ENCODE data around the gene CELA2A. TPM values are rescaled to one million over a fixed set of nuclear protein-coding genes. Genes with fewer than 3 reads are reported as not detected.
"Not testable (repeated sequence)": the region's sequence is repeated elsewhere in the genome, so short reads cannot be mapped to it uniquely, and the experiment has no call there.

Gene CELA2A
- polyA plus RNA-seq, 3 donors: not detected

DNA sequence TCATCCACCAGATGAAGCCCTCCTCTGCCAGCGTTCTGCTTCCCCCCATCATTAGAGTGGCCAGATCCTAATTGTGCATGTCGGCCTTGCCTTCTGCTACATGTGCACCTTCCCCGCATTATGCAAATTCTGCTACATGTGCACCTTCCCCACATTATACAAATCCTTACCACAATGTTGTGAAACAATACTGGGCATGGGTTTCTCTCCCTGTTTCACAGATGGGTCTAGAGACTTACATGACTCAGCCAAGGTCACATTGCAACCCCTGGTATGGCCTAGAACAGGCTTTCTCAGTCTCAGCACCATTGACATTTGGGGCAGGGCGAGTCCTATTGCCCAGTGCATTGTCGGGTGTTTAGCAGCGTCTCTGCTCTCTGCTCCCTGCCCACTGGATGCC, 1.0 kb upstream of the CELA2A start:
- no peak overlapping the region for H3K27ac Mint-ChIP-seq
- Histone ChIP-seq H4K20me1 (ENCODE audit: insufficient read depth, low read length) (no peaks in the 10 kb centered on the region), H3K9me3 (replicated peaks in 1 of 2; ENCODE audit: control insufficient read depth in 1 of 2, insufficient read depth in 1 of 2, low read length in 2 of 2) (no peaks in the 10 kb centered on the region), H3K4me2 (replicated peaks; ENCODE audit: extremely low read depth, low read length, poor library complexity, severe bottlenecking) (no peak overlapping the region), H2AFZ (ENCODE audit: insufficient read depth, low read depth, low read length, poor library complexity, severe bottlenecking) (no peak overlapping the region), H3K4me1 (ENCODE audit: control insufficient read depth in 1 of 2, insufficient read depth in 2 of 2, low read length in 2 of 2) (no peaks in the 10 kb centered on the region), H3K9ac (ENCODE audit: insufficient read depth, low read length, poor library complexity, severe bottlenecking) (no peak overlapping the region), H3K27me3 (ENCODE audit: control insufficient read depth in 2 of 2, insufficient read depth in 2 of 2, low read length in 2 of 2) (no peaks in the 10 kb centered on the region), H3K79me2 (ENCODE audit: insufficient read depth, low read length) (no peaks in the 10 kb centered on the region), H3K4me3 (replicated peaks in 1 of 3; ENCODE audit: low read depth in 2 of 3, low read length in 3 of 3) (no peak overlapping the region), H3K27ac (ENCODE audit: low read depth in 1 of 2, low read length in 2 of 2) (no peak overlapping the region), H3K36me3 (replicated peaks in 1 of 2; ENCODE audit: control insufficient read depth in 1 of 2, insufficient read depth in 2 of 2, low read length in 2 of 2) (no peaks in the 10 kb centered on the region)
- peaks cover 9% of the 10 kb centered on the region for H3K4me1 Mint-ChIP-seq
- DNase-seq: peak in 2 of 3 donors; percentile 42 to 57
- H3K36me3 Mint-ChIP-seq: no peaks in the 10 kb centered on the region
- WGBS (ENCODE audit: insufficient coverage): 55% methylated on average over 5 of the region's 6 CpGs
- peaks cover 2 to 4% (median 3%) of the 10 kb centered on the region in 3 donors for H3K27me3 Mint-ChIP-seq (ENCODE audit: low read depth in 3 of 3)
- no peak overlapping the region for H3K4me3 Mint-ChIP-seq
- TF ChIP-seq, protein P1, sequence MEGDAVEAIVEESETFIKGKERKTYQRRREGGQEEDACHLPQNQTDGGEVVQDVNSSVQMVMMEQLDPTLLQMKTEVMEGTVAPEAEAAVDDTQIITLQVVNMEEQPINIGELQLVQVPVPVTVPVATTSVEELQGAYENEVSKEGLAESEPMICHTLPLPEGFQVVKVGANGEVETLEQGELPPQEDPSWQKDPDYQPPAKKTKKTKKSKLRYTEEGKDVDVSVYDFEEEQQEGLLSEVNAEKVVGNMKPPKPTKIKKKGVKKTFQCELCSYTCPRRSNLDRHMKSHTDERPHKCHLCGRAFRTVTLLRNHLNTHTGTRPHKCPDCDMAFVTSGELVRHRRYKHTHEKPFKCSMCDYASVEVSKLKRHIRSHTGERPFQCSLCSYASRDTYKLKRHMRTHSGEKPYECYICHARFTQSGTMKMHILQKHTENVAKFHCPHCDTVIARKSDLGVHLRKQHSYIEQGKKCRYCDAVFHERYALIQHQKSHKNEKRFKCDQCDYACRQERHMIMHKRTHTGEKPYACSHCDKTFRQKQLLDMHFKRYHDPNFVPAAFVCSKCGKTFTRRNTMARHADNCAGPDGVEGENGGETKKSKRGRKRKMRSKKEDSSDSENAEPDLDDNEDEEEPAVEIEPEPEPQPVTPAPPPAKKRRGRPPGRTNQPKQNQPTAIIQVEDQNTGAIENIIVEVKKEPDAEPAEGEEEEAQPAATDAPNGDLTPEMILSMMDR (IDR thresholded peaks at IDR 0.05): no peak
- intact Hi-C loops (cut with micrococcal nuclease): no loop called here
- peaks cover 0 to 2% (median 0%) of the 10 kb centered on the region in 7 donors for H3K9me3 Mint-ChIP-seq

DNA sequence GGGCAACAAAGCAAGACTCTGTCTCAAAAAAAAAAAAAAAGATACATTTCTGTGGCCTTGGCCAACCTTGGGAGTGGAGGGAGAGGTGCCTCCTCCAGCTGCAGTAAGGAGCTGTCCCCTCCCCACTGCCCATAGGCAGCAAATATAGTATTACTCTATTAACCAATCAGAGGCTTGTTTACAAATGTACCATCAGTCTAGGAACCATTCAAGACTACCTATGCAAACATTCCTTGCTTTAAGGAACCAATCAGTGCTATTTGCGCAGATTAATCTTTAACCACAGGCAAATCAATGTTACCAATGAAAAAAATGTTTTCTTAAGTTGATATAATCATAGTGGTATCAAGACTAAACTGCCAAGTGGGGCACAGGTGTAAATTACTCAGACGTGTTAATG, 1.1 kb downstream of the CELA2A start:
- Mint-ChIP-seq H3K4me3 (no peak overlapping the region), H3K27ac (peak overlapping the region in 1 of 7 donors; percentile 61), H3K36me3 (no peaks in the 10 kb centered on the region), H3K9me3 (no peaks in the 10 kb centered on the region), H3K27me3 (ENCODE audit: low read depth in 3 of 3) (peaks cover 1 to 3% (median 2%) of the 10 kb centered on the region in 3 donors), H3K4me1 (peaks cover 9% of the 10 kb centered on the region)
- Histone ChIP-seq H3K79me2 (ENCODE audit: insufficient read depth, low read length) (no peaks in the 10 kb centered on the region), H3K4me3 (replicated peaks in 1 of 3; ENCODE audit: low read depth in 2 of 3, low read length in 3 of 3) (no peak overlapping the region), H3K27ac (ENCODE audit: low read depth in 1 of 2, low read length in 2 of 2) (no peak overlapping the region), H3K27me3 (ENCODE audit: control insufficient read depth in 2 of 2, insufficient read depth in 2 of 2, low read length in 2 of 2) (no peaks in the 10 kb centered on the region), H4K20me1 (ENCODE audit: insufficient read depth, low read length) (no peaks in the 10 kb centered on the region), H2AFZ (ENCODE audit: insufficient read depth, low read depth, low read length, poor library complexity, severe bottlenecking) (no peak overlapping the region), H3K9me3 (replicated peaks in 1 of 2; ENCODE audit: control insufficient read depth in 1 of 2, insufficient read depth in 1 of 2, low read length in 2 of 2) (no peaks in the 10 kb centered on the region), H3K9ac (ENCODE audit: insufficient read depth, low read length, poor library complexity, severe bottlenecking) (no peak overlapping the region), H3K4me2 (replicated peaks; ENCODE audit: extremely low read depth, low read length, poor library complexity, severe bottlenecking) (no peak overlapping the region), H3K36me3 (replicated peaks in 1 of 2; ENCODE audit: control insufficient read depth in 1 of 2, insufficient read depth in 2 of 2, low read length in 2 of 2) (no peaks in the 10 kb centered on the region), H3K4me1 (ENCODE audit: control insufficient read depth in 1 of 2, insufficient read depth in 2 of 2, low read length in 2 of 2) (no peaks in the 10 kb centered on the region)
- TF ChIP-seq, protein P1 (IDR thresholded peaks at IDR 0.05): no peak
- no peak for DNase-seq
- intact Hi-C loops (cut with micrococcal nuclease): no loop called here
- WGBS (ENCODE audit: insufficient coverage): no CpG with 5 or more reads among the region's 2 CpGs

DNA sequence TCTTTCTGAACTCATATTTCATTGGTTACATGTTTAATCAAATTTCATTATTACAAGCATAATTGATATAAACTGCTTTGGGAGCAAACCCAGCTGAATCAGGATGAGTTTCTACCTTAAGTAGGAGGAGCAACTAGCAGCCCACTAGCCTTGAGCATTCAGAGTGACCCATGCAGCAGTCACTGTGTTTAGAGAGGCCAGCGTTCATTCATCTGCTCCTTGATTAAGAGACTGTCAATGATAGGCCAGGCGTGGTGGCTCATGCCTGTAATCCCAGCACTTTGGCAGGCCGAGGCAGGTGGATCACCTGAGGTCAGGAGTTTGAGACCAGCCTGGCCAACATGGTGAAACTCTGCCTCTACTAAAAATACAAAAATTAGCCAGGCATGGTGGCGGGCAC, 1.9 kb downstream of the CELA2A start:
- H3K79me2 ChIP-seq (ENCODE audit: insufficient read depth, low read length); H3K9me3 ChIP-seq (replicated peaks in 1 of 2; ENCODE audit: control insufficient read depth in 1 of 2, insufficient read depth in 1 of 2, low read length in 2 of 2); H3K4me3 ChIP-seq (replicated peaks in 1 of 3; ENCODE audit: low read depth in 2 of 3, low read length in 3 of 3); H3K36me3 ChIP-seq (replicated peaks in 1 of 2; ENCODE audit: control insufficient read depth in 1 of 2, insufficient read depth in 2 of 2, low read length in 2 of 2); intact Hi-C loops (cut with micrococcal nuclease); H3K27me3 ChIP-seq (ENCODE audit: control insufficient read depth in 2 of 2, insufficient read depth in 2 of 2, low read length in 2 of 2); H3K27me3 Mint-ChIP-seq (ENCODE audit: low read depth in 3 of 3); H3K9me3 Mint-ChIP-seq; H3K4me1 Mint-ChIP-seq; H4K20me1 ChIP-seq (ENCODE audit: insufficient read depth, low read length); H3K4me1 ChIP-seq (ENCODE audit: control insufficient read depth in 1 of 2, insufficient read depth in 2 of 2, low read length in 2 of 2); H2AFZ ChIP-seq (ENCODE audit: insufficient read depth, low read depth, low read length, poor library complexity, severe bottlenecking); H3K4me3 Mint-ChIP-seq; H3K36me3 Mint-ChIP-seq; H3K9ac ChIP-seq (ENCODE audit: insufficient read depth, low read length, poor library complexity, severe bottlenecking); H3K27ac ChIP-seq (ENCODE audit: low read depth in 1 of 2, low read length in 2 of 2); DNase-seq; H3K4me2 ChIP-seq (replicated peaks; ENCODE audit: extremely low read depth, low read length, poor library complexity, severe bottlenecking): not testable (repeated sequence)
- WGBS (ENCODE audit: insufficient coverage): no CpG with 5 or more reads among the region's 4 CpGs
- peak overlapping the region in 1 of 7 donors; percentile 50 for H3K27ac Mint-ChIP-seq
